HG02938 (cell line): ENCODE measurements around the gene GOLT1B.
"Not testable (repeated sequence)": the region's sequence is repeated elsewhere in the genome, so short reads cannot be mapped to it uniquely, and the experiment has no call there.

ENCODE experiments used
- ATAC-seq: cut with Tn5 transposase; IDR thresholded peaks from one replicate; pipeline ENCODE4 v1.9.1; 2021; ENCODE audit warnings: mild to moderate bottlenecking, moderate library complexity; ENCODE audit not compliant: unreplicated experiment

The GOLT1B gene

GRCh38 chr12:21501258-21502163, at the start of gene GOLT1B, which contains the start of gene RECQL:
TSS of gene GOLT1B (plus strand) at chr12:21501789. CDS start at chr12:21501924, 135 bp downstream.
TSS of gene RECQL (minus strand) at chr12:21501635. CDS start at chr12:21499570, 2,065 bp downstream.
- peak; percentile 99 for ATAC-seq

- no peak for ATAC-seq
These were observed 48.2 kb upstream of the GOLT1B start for GRCh38 chr12:21453312-21453852.

GRCh38 chr12:21456291-21456780, 45.3 kb upstream of the GOLT1B start:
- no peak for ATAC-seq

GRCh38 chr12:21459474-21459873, 42.1 kb upstream of the GOLT1B start:
- no peak for ATAC-seq

- not testable (repeated sequence) for ATAC-seq
These were observed 34.3 kb upstream of the GOLT1B start for GRCh38 chr12:21467334-21467733.

GRCh38 chr12:21471294-21471693, 30.3 kb upstream of the GOLT1B start:
- no peak for ATAC-seq

- ATAC-seq, result no peak
These were observed 29.3 kb upstream of the GOLT1B start for GRCh38 chr12:21472197-21472823.

- no peak for ATAC-seq
These were observed 26.0 kb upstream of the GOLT1B start for GRCh38 chr12:21475552-21475951.

GRCh38 chr12:21476949-21477348, 24.6 kb upstream of the GOLT1B start:
- ATAC-seq, result no peak

GRCh38 chr12:21478756-21479455, 22.7 kb upstream of the GOLT1B start:
- ATAC-seq, result no peak

GRCh38 chr12:21483531-21483930, 18.1 kb upstream of the GOLT1B start:
- no peak for ATAC-seq

GRCh38 chr12:21485998-21486397, 15.6 kb upstream of the GOLT1B start:
- no peak for ATAC-seq

GRCh38 chr12:21499765-21500164, 1.8 kb upstream of the GOLT1B start:
- no peak for ATAC-seq

- peak; percentile 0 for ATAC-seq
These were observed 767 bp upstream of the GOLT1B start for GRCh38 chr12:21500786-21501257.

GRCh38 chr12:21502164-21502496, 541 bp downstream of the GOLT1B start:
- ATAC-seq, result peak; percentile 8

- no peak for ATAC-seq
These were observed 1.3 kb downstream of the GOLT1B start for GRCh38 chr12:21502872-21503271.

GRCh38 chr12:21505888-21506287, 4.3 kb downstream of the GOLT1B start:
- no peak for ATAC-seq

GRCh38 chr12:21507849-21508248, 6.3 kb downstream of the GOLT1B start:
- ATAC-seq, result no peak

- ATAC-seq, result peak; percentile 98
These were observed 8.2 kb downstream of the GOLT1B start for GRCh38 chr12:21509768-21510167.

GRCh38 chr12:21516281-21516680, 14.7 kb downstream of the GOLT1B start:
- no peak for ATAC-seq

- no peak for ATAC-seq
These were observed 16.9 kb downstream of the GOLT1B start for GRCh38 chr12:21518451-21518850.
